ENCODE measurements around the gene SMARCAD1.

Gene SMARCAD1

GRCh38 chr4:94216394-94216793 is 8.7 kb downstream of the SMARCAD1 start:
- TF ChIP-seq, protein P1, sequence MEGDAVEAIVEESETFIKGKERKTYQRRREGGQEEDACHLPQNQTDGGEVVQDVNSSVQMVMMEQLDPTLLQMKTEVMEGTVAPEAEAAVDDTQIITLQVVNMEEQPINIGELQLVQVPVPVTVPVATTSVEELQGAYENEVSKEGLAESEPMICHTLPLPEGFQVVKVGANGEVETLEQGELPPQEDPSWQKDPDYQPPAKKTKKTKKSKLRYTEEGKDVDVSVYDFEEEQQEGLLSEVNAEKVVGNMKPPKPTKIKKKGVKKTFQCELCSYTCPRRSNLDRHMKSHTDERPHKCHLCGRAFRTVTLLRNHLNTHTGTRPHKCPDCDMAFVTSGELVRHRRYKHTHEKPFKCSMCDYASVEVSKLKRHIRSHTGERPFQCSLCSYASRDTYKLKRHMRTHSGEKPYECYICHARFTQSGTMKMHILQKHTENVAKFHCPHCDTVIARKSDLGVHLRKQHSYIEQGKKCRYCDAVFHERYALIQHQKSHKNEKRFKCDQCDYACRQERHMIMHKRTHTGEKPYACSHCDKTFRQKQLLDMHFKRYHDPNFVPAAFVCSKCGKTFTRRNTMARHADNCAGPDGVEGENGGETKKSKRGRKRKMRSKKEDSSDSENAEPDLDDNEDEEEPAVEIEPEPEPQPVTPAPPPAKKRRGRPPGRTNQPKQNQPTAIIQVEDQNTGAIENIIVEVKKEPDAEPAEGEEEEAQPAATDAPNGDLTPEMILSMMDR (IDR thresholded peaks at IDR 0.05; ENCODE audit: low read depth, low read length) = no peak
- Histone ChIP-seq H3K36me3 (peaks cover 95% of the 10 kb centered on the region), H3K4me3 (ENCODE audit: low read depth, low read length) (no peak overlapping the region), H3K27ac (no peak overlapping the region), H3K9me3 (ENCODE audit: severe bottlenecking) (no peaks in the 10 kb centered on the region), H3K27me3 (ENCODE audit: insufficient read depth, low read depth, severe bottlenecking) (no peaks in the 10 kb centered on the region)
- DNase-seq = no peak

DNA sequence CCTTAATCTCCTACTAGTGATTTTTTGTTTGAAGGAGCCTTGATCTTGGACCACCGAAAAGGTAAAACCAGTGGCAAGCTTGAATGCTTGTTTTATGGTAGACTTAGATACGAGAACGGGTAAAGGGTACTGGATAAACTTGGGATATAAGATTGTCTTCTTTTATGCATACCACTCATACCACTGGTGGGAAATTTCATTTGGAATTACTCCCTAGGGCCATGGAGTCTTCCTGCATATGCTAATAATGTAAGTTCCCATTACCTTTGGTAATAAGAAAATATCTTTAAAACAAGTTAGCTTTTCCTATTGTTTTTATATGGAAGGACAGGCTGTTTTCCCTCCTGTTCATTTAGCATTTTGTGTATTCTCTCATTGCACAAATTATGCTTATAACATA is 11.7 kb downstream of the SMARCAD1 start:
- TF ChIP-seq, protein P1 (IDR thresholded peaks at IDR 0.05; ENCODE audit: low read depth, low read length) = no peak
- DNase-seq = no peak
- Histone ChIP-seq H3K36me3 (peaks cover 70% of the 10 kb centered on the region), H3K9me3 (ENCODE audit: severe bottlenecking) (no peaks in the 10 kb centered on the region), H3K4me3 (ENCODE audit: low read depth, low read length) (no peak overlapping the region), H3K27ac (no peak overlapping the region), H3K27me3 (ENCODE audit: insufficient read depth, low read depth, severe bottlenecking) (no peaks in the 10 kb centered on the region)

DNA sequence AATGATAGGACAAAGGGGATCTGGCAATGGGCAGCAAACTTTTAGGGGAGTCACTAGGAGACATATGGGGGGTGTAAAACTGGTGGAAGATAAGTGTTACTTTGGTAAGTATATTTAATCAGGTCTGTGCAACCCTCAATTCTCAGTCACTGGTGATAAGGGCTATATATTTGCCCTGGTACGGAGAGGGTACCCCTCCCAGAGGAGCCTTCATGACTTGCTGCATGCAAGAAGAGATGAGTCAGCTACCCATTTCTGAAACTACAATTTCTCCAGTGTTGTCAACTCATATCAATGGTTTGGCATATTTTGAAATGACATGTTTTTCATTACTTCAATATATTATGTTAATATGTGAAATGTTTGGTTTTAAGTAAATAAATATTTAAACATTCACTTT is 14.3 kb downstream of the SMARCAD1 start:
- TF ChIP-seq, protein P1 (IDR thresholded peaks at IDR 0.05; ENCODE audit: low read depth, low read length) = no peak
- Histone ChIP-seq H3K36me3 (peaks cover 56% of the 10 kb centered on the region), H3K4me3 (ENCODE audit: low read depth, low read length) (no peak overlapping the region), H3K9me3 (ENCODE audit: severe bottlenecking) (no peaks in the 10 kb centered on the region), H3K27me3 (ENCODE audit: insufficient read depth, low read depth, severe bottlenecking) (no peaks in the 10 kb centered on the region), H3K27ac (no peak overlapping the region)
- DNase-seq = no peak

- H3K9me3 ChIP-seq (ENCODE audit: severe bottlenecking) = no peaks in the 10 kb centered on the region
- H3K27ac ChIP-seq = no peak overlapping the region
- no peak overlapping the region for H3K4me3 ChIP-seq (ENCODE audit: low read depth, low read length)
- H3K27me3 ChIP-seq (ENCODE audit: insufficient read depth, low read depth, severe bottlenecking) = no peaks in the 10 kb centered on the region
- TF ChIP-seq, protein P1 (IDR thresholded peaks at IDR 0.05; ENCODE audit: low read depth, low read length) = no peak
- no peak for DNase-seq
- H3K36me3 ChIP-seq = peaks cover 37% of the 10 kb centered on the region
Observed at GRCh38 chr4:94225449-94225848, 17.8 kb downstream of the SMARCAD1 start.

- Histone ChIP-seq H3K36me3 (peaks cover 35% of the 10 kb centered on the region), H3K9me3 (ENCODE audit: severe bottlenecking) (no peaks in the 10 kb centered on the region), H3K27me3 (ENCODE audit: insufficient read depth, low read depth, severe bottlenecking) (no peaks in the 10 kb centered on the region), H3K27ac (no peak overlapping the region), H3K4me3 (ENCODE audit: low read depth, low read length) (no peak overlapping the region)
- TF ChIP-seq, protein P1 (IDR thresholded peaks at IDR 0.05; ENCODE audit: low read depth, low read length) = no peak
- no peak for DNase-seq
Observed at GRCh38 chr4:94226763-94227162, 19.1 kb downstream of the SMARCAD1 start.

GRCh38 chr4:94228493-94229216 is 21.0 kb downstream of the SMARCAD1 start:
- TF ChIP-seq, protein P1 (IDR thresholded peaks at IDR 0.05; ENCODE audit: low read depth, low read length) = no peak
- no peak overlapping the region for H3K4me3 ChIP-seq (ENCODE audit: low read depth, low read length)
- no peaks in the 10 kb centered on the region for H3K27me3 ChIP-seq (ENCODE audit: insufficient read depth, low read depth, severe bottlenecking)
- no peak for DNase-seq
- H3K27ac ChIP-seq = no peak overlapping the region
- no peaks in the 10 kb centered on the region for H3K9me3 ChIP-seq (ENCODE audit: severe bottlenecking)
- H3K36me3 ChIP-seq = peaks cover 43% of the 10 kb centered on the region

Data from WERI-Rb-1 (cell line).